Measurements from ENCODE around the gene PGRMC2. TPM values are rescaled to one million over a fixed set of nuclear protein-coding genes. Genes with fewer than 3 reads are reported as not detected.

Gene PGRMC2
- total RNA-seq, 1 experiment from 2014 or later, result 11.4 TPM

DNA sequence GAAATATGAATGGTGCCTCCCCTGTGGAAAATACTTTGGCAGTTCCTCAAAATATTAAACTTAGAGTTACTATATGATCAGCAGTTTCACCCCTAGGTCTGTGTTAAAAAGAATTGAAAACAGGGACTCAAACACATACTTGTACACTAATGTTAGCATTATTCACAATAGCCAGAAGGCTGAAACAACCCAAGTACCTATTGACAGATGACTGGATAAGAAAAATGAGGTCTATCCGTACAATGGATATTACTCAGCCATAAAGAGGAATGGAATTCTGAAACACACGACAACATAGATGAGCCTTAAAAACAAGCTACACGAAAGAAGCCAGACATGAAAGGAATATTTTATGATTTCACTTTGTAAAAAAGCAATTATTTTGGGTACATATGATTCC lies 54.9 kb downstream of the PGRMC2 start:
- no peak overlapping the region for H3K4me3 ChIP-seq (ENCODE audit: low read length)
- no TSS peak for BruUV-seq (replicated peaks)
- no peak for ATAC-seq

DNA sequence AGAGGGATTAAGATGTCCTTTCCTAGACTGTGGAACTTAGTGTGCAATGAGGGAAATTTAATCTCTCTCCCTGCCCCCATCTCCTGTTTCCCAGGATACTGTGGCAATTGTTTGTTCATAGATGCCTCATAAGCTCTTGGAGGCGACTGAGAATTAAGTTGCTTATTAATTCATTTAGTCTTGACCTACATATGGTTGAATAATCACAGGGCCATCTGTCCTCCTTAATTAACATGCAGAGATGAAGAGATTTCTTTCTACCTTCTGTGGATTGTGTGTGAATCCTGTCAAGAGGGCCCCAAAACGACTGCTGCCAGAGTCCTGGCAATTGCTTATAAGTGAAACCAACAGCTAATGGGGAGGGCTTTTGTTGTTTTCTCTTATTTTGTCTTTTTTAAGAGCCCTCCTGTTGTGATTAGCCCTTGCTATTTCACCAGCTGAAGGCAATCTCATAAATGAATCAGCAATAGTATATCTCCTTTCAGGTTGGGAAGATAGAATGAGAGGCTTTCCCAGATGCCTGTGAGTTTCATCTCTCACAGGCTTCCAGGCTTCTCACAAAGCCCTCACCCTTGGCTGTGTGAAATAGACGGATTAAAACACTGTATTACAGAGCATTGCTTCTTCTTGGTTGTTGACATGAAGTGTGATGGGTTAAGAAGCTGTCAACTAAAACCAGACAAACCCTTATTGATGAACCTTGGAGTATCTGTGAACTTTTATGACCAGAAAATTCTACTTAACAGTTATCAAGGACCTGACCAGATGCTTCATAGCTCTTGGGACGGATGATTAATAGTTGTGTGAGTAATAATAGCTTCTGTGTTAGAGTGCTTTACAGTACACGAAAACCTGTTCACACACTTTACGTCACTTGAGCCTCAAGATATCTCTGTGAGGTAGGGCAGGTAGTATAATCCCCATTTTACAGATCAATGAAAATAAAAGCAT lies 58.5 kb downstream of the PGRMC2 start:
- Histone ChIP-seq H3K27me3 (ENCODE audit: low read length) (no peaks in the 10 kb centered on the region), H3K9me2 (replicated peaks; ENCODE audit: low read length) (no peaks in the 10 kb centered on the region), H3K79me2 (ENCODE audit: low read length) (no peaks in the 10 kb centered on the region), H3K9me3 (ENCODE audit: low read length) (no peaks in the 10 kb centered on the region), H3K4me1 (ENCODE audit: insufficient read depth, low read length) (peaks cover 31% of the 10 kb centered on the region), H3F3A (ENCODE audit: low read length, unreplicated experiment) (no peaks in the 10 kb centered on the region), H3K4me2 (ENCODE audit: low read length) (peak overlapping the region; percentile 60), H2AFZ (ENCODE audit: low read length) (no peak overlapping the region), H3K27ac (ENCODE audit: low read length) (peak overlapping the region; percentile 58), H4K20me1 (ENCODE audit: low read length) (no peaks in the 10 kb centered on the region), H3K9ac (ENCODE audit: low read length) (no peak overlapping the region), H3K4me3 (ENCODE audit: low read length) (peak overlapping the region; percentile 22; the same call in 1 of the 2 replicates), H3K36me3 (ENCODE audit: low read depth, low read length) (no peaks in the 10 kb centered on the region)
- intact Hi-C loops (cut with micrococcal nuclease), result no loop called here
- DNase-seq, result peak; percentile 34
- CTCF ChIA-PET, result no interaction called here
- ATAC-seq, result peak; percentile 54
- POLR2A ChIA-PET (ENCODE audit: unreplicated experiment), result no interaction called here
- BruUV-seq (replicated peaks), result no TSS peak
- no peak for TF ChIP-seq EZH2phosphoT487 (IDR thresholded peaks at IDR 0.05; ENCODE audit: borderline replicate concordance, low read length)
- TF ChIP-seq, protein P1, sequence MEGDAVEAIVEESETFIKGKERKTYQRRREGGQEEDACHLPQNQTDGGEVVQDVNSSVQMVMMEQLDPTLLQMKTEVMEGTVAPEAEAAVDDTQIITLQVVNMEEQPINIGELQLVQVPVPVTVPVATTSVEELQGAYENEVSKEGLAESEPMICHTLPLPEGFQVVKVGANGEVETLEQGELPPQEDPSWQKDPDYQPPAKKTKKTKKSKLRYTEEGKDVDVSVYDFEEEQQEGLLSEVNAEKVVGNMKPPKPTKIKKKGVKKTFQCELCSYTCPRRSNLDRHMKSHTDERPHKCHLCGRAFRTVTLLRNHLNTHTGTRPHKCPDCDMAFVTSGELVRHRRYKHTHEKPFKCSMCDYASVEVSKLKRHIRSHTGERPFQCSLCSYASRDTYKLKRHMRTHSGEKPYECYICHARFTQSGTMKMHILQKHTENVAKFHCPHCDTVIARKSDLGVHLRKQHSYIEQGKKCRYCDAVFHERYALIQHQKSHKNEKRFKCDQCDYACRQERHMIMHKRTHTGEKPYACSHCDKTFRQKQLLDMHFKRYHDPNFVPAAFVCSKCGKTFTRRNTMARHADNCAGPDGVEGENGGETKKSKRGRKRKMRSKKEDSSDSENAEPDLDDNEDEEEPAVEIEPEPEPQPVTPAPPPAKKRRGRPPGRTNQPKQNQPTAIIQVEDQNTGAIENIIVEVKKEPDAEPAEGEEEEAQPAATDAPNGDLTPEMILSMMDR (conservative IDR thresholded peaks at IDR 0.05; ENCODE audit: low read depth, low read length), result no peak
- no peak for TF ChIP-seq EZH2 (IDR thresholded peaks at IDR 0.05; ENCODE audit: low read length, unreplicated experiment)

More for the DNA sequence above, 54.9 kb downstream of the PGRMC2 start:
- POLR2A ChIA-PET (ENCODE audit: unreplicated experiment), result no interaction called here
- intact Hi-C loops (cut with micrococcal nuclease), result no loop called here
- Histone ChIP-seq H3K27me3 (ENCODE audit: low read length) (no peaks in the 10 kb centered on the region), H3K9me3 (ENCODE audit: low read length) (no peaks in the 10 kb centered on the region), H3K36me3 (ENCODE audit: low read depth, low read length) (no peaks in the 10 kb centered on the region), H3K9me2 (replicated peaks; ENCODE audit: low read length) (no peaks in the 10 kb centered on the region), H2AFZ (ENCODE audit: low read length) (no peak overlapping the region), H3K79me2 (ENCODE audit: low read length) (no peaks in the 10 kb centered on the region), H4K20me1 (ENCODE audit: low read length) (no peaks in the 10 kb centered on the region), H3F3A (ENCODE audit: low read length, unreplicated experiment) (no peaks in the 10 kb centered on the region), H3K4me1 (ENCODE audit: insufficient read depth, low read length) (peaks cover 28% of the 10 kb centered on the region), H3K27ac (ENCODE audit: low read length) (no peak overlapping the region), H3K9ac (ENCODE audit: low read length) (no peak overlapping the region), H3K4me2 (ENCODE audit: low read length) (no peak overlapping the region)
- no peak for TF ChIP-seq EZH2phosphoT487 (IDR thresholded peaks at IDR 0.05; ENCODE audit: borderline replicate concordance, low read length)
- TF ChIP-seq, protein P1 (conservative IDR thresholded peaks at IDR 0.05; ENCODE audit: low read depth, low read length), result no peak
- TF ChIP-seq EZH2 (IDR thresholded peaks at IDR 0.05; ENCODE audit: low read length, unreplicated experiment), result no peak
- CTCF ChIA-PET, result no interaction called here
- DNase-seq, result no peak

Measured in PC-3 (cell line).